ENCODE results near the gene DACT2. TPM values are rescaled to one million over a fixed set of nuclear protein-coding genes. Genes with fewer than 3 reads are reported as not detected.
A peak's percentile ranks its signal among the peaks of the same experiment; 100 is the strongest.
"Not testable (repeated sequence)": the region's sequence is repeated elsewhere in the genome, so short reads cannot be mapped to it uniquely, and the experiment has no call there.

The DACT2 gene
- total RNA-seq, 1 experiment from 2014 or later: 21.1 TPM

- H3K27me3 Mint-ChIP-seq (ENCODE audit: insufficient read depth, unreplicated experiment): no peaks in the 10 kb centered on the region
- H3K4me1 Mint-ChIP-seq (ENCODE audit: low read depth, unreplicated experiment): no peaks in the 10 kb centered on the region
- no TSS peak for BruUV-seq (replicated peaks)
- H3K27ac Mint-ChIP-seq (ENCODE audit: unreplicated experiment): peak overlapping the region; percentile 53
- no peaks in the 10 kb centered on the region for H3K36me3 Mint-ChIP-seq (ENCODE audit: insufficient read depth, unreplicated experiment)
- no peaks in the 10 kb centered on the region for H3K4me1 ChIP-seq
- ChIA-PET CTCF (interaction anchor here (0.6 kb wide), 1 partner anchor 28 kb away, joined by 3 read pairs; no protein-coding TSS in a partner anchor), POLR2A (no interaction called here)
- no peak for DNase-seq
- H3K4me3 Mint-ChIP-seq (ENCODE audit: unreplicated experiment): no peak overlapping the region
- H3K9me3 ChIP-seq: no peaks in the 10 kb centered on the region
- intact Hi-C loops (cut with micrococcal nuclease; ENCODE audit: unreplicated experiment): loop anchor here (10.0 kb wide), 1 partner anchor 294 kb away; no protein-coding TSS in a partner anchor
- H3K4me3 ChIP-seq (ENCODE audit: low read depth, low read length): no peak overlapping the region
- H3K36me3 ChIP-seq (ENCODE audit: control insufficient read depth, insufficient read depth, low read length): no peaks in the 10 kb centered on the region
- no peaks in the 10 kb centered on the region for H3K27me3 ChIP-seq (replicated peaks; ENCODE audit: control insufficient read depth, insufficient read depth, low read length)
- H3K9me3 Mint-ChIP-seq (ENCODE audit: unreplicated experiment): no peaks in the 10 kb centered on the region
- TF ChIP-seq CTCF (IDR thresholded peaks at IDR 0.05; ENCODE audit: insufficient read depth in 1 of 2, low read depth in 1 of 2, low read length in 1 of 2, severe bottlenecking in 1 of 2, unreplicated experiment in 1 of 2): no peak
Measured at GRCh38 chr6:168358842-168359420, 39.4 kb upstream of the DACT2 start.

- H3K27me3 Mint-ChIP-seq (ENCODE audit: insufficient read depth, unreplicated experiment); H3K4me3 ChIP-seq (ENCODE audit: low read depth, low read length); BruUV-seq (replicated peaks); H3K4me1 ChIP-seq; H3K27ac Mint-ChIP-seq (ENCODE audit: unreplicated experiment); H3K4me3 Mint-ChIP-seq (ENCODE audit: unreplicated experiment); H3K9me3 Mint-ChIP-seq (ENCODE audit: unreplicated experiment); POLR2A ChIA-PET; H3K36me3 ChIP-seq (ENCODE audit: control insufficient read depth, insufficient read depth, low read length); DNase-seq; H3K27me3 ChIP-seq (replicated peaks; ENCODE audit: control insufficient read depth, insufficient read depth, low read length); CTCF ChIA-PET; H3K36me3 Mint-ChIP-seq (ENCODE audit: insufficient read depth, unreplicated experiment); H3K4me1 Mint-ChIP-seq (ENCODE audit: low read depth, unreplicated experiment); H3K9me3 ChIP-seq: not testable (repeated sequence)
- intact Hi-C loops (cut with micrococcal nuclease; ENCODE audit: unreplicated experiment): loop anchor here (2.0 to 10.0 kb wide), 5 partner anchors 38 to 292 kb away; partner anchors contain the start of gene DACT2
Measured at GRCh38 chr6:168356872-168357271, 37.3 kb upstream of the DACT2 start.

GRCh38 chr6:168355716-168356522 is 36.3 kb upstream of the DACT2 start:
- no TSS peak for BruUV-seq (replicated peaks)
- H3K4me3 Mint-ChIP-seq (ENCODE audit: unreplicated experiment): no peak overlapping the region
- Histone ChIP-seq H3K4me1 (no peaks in the 10 kb centered on the region), H3K36me3 (ENCODE audit: control insufficient read depth, insufficient read depth, low read length) (no peaks in the 10 kb centered on the region), H3K9me3 (peaks cover 6% of the 10 kb centered on the region; the same call in 1 of the 2 replicates), H3K27me3 (replicated peaks; ENCODE audit: control insufficient read depth, insufficient read depth, low read length) (no peaks in the 10 kb centered on the region), H3K4me3 (ENCODE audit: low read depth, low read length) (peak overlapping the region; percentile 15; the same call in 1 of the 2 replicates)
- peak overlapping the region; percentile 19 for H3K27ac Mint-ChIP-seq (ENCODE audit: unreplicated experiment)
- peak; percentile 69 to 83 for DNase-seq
- intact Hi-C loops (cut with micrococcal nuclease; ENCODE audit: unreplicated experiment): loop anchor here (2.0 to 10.0 kb wide), 5 partner anchors 37 to 291 kb away; partner anchors contain the start of gene DACT2
- H3K36me3 Mint-ChIP-seq (ENCODE audit: insufficient read depth, unreplicated experiment): no peaks in the 10 kb centered on the region
- H3K4me1 Mint-ChIP-seq (ENCODE audit: low read depth, unreplicated experiment): no peaks in the 10 kb centered on the region
- no peaks in the 10 kb centered on the region for H3K9me3 Mint-ChIP-seq (ENCODE audit: unreplicated experiment)
- no peaks in the 10 kb centered on the region for H3K27me3 Mint-ChIP-seq (ENCODE audit: insufficient read depth, unreplicated experiment)
- CTCF ChIA-PET: interaction anchor here (0.6 to 1.3 kb wide), 6 partner anchors 33 to 202 kb away, joined by 3 to 5 read pairs (median 4); no protein-coding TSS in a partner anchor
- POLR2A ChIA-PET: no interaction called here
- peak; percentile 82 to 91 for TF ChIP-seq CTCF (IDR thresholded peaks at IDR 0.05; ENCODE audit: insufficient read depth in 1 of 2, low read depth in 1 of 2, low read length in 1 of 2, severe bottlenecking in 1 of 2, unreplicated experiment in 1 of 2)

Data from Caco-2 (cell line).